ENCODE measurements around the gene KCNQ1. TPM values are rescaled to one million over a fixed set of nuclear protein-coding genes. Genes with fewer than 3 reads are reported as not detected.

Gene KCNQ1
- polyA plus RNA-seq, 1 donor from 2014 or later, result not detected

- no peaks in the 10 kb centered on the region for H4K20me1 ChIP-seq (ENCODE audit: insufficient read depth)
- no peaks in the 10 kb centered on the region for H3K36me3 ChIP-seq (ENCODE audit: insufficient read depth, low read length)
- H3K79me2 ChIP-seq (replicated peaks; ENCODE audit: insufficient read depth, low read length), result no peaks in the 10 kb centered on the region
- no peak overlapping the region for H3K9ac ChIP-seq (ENCODE audit: low read length)
- no peak overlapping the region for H3K27ac ChIP-seq (ENCODE audit: low read length)
- no peak overlapping the region for H2AFZ ChIP-seq (ENCODE audit: low read depth, low read length)
- H3F3A ChIP-seq (ENCODE audit: insufficient read depth, low read length, poor library complexity, severe bottlenecking), result no peaks in the 10 kb centered on the region
- H3K4me3 ChIP-seq (ENCODE audit: low read length), result no peak overlapping the region
- TF ChIP-seq TAF1 (IDR thresholded peaks at IDR 0.05; ENCODE audit: low read depth) (no peak), MXI1 (conservative IDR thresholded peaks at IDR 0.05; ENCODE audit: poor library complexity, severe bottlenecking) (no peak), EZH2 (IDR thresholded peaks at IDR 0.05; ENCODE audit: borderline replicate concordance, insufficient read depth, low read length, poor library complexity, severe bottlenecking) (no peak), POLR2AphosphoS5 (IDR thresholded peaks at IDR 0.05) (no peak), RAD21 (conservative IDR thresholded peaks at IDR 0.05) (no peak), SMC3 (conservative IDR thresholded peaks at IDR 0.05; ENCODE audit: poor library complexity) (no peak), EP300 (conservative IDR thresholded peaks at IDR 0.05; ENCODE audit: poor library complexity, severe bottlenecking) (no peak), CTCF (IDR thresholded peaks at IDR 0.05; ENCODE audit: poor library complexity, severe bottlenecking) (no peak)
- TF ChIP-seq, protein P1, sequence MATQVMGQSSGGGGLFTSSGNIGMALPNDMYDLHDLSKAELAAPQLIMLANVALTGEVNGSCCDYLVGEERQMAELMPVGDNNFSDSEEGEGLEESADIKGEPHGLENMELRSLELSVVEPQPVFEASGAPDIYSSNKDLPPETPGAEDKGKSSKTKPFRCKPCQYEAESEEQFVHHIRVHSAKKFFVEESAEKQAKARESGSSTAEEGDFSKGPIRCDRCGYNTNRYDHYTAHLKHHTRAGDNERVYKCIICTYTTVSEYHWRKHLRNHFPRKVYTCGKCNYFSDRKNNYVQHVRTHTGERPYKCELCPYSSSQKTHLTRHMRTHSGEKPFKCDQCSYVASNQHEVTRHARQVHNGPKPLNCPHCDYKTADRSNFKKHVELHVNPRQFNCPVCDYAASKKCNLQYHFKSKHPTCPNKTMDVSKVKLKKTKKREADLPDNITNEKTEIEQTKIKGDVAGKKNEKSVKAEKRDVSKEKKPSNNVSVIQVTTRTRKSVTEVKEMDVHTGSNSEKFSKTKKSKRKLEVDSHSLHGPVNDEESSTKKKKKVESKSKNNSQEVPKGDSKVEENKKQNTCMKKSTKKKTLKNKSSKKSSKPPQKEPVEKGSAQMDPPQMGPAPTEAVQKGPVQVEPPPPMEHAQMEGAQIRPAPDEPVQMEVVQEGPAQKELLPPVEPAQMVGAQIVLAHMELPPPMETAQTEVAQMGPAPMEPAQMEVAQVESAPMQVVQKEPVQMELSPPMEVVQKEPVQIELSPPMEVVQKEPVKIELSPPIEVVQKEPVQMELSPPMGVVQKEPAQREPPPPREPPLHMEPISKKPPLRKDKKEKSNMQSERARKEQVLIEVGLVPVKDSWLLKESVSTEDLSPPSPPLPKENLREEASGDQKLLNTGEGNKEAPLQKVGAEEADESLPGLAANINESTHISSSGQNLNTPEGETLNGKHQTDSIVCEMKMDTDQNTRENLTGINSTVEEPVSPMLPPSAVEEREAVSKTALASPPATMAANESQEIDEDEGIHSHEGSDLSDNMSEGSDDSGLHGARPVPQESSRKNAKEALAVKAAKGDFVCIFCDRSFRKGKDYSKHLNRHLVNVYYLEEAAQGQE (IDR thresholded peaks at IDR 0.05; ENCODE audit: borderline replicate concordance), result no peak
- no peak overlapping the region for H3K4me2 ChIP-seq (ENCODE audit: low read length)
- H3K9me2 ChIP-seq (ENCODE audit: insufficient read depth, low read length), result no peaks in the 10 kb centered on the region
- H3K9me3 ChIP-seq (ENCODE audit: low read length), result no peaks in the 10 kb centered on the region
- no peaks in the 10 kb centered on the region for H3K27me3 ChIP-seq (ENCODE audit: insufficient read depth, low read depth, low read length)
Measured at GRCh38 chr11:2558861-2559526, 114.2 kb downstream of the KCNQ1 start.

DNA sequence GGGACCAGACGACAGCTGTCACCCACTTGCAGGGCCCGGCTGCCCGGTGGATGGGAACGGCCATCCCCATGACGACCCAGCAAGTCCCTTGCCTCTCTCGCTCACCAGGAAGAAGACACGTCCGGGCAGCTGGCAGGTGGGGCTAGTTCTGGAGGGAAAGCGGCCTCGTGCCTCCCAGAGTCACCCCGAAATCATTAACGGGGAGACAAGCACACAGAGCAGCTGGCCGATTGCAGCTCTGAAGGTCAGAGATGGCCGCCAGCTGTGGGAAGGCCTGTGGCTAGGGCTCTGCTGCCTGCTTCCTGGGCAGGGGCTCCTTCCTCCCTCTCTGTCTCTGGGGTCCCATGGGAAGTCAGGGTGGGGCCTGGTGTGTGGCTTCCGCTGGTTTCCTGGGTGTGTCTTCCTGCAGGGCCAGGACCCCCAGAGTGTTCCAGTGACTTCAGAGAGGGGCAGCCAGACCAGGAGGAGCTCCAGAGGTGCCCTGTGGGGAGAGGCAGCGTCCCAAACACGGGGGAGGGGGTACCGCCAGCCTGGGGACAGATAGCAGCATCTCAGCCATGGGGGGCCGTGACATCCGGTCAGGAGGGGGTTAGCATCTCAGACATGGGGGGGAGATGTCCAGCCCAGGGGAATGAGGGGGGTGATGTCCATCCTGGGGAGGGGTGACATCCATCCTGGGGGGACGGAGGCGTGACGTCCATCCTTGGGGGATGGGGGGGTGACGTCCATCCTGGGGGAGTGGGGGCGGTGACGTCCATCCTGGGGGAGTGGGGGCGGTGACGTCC is 114.9 kb downstream of the KCNQ1 start:
- TF ChIP-seq TAF1 (IDR thresholded peaks at IDR 0.05; ENCODE audit: low read depth), result no peak
- no peaks in the 10 kb centered on the region for H3K9me3 ChIP-seq (ENCODE audit: low read length)
- H3K27me3 ChIP-seq (ENCODE audit: insufficient read depth, low read depth, low read length), result no peaks in the 10 kb centered on the region
- no peaks in the 10 kb centered on the region for H3K36me3 ChIP-seq (ENCODE audit: insufficient read depth, low read length)
- H3F3A ChIP-seq (ENCODE audit: insufficient read depth, low read length, poor library complexity, severe bottlenecking), result no peaks in the 10 kb centered on the region
- H3K79me2 ChIP-seq (replicated peaks; ENCODE audit: insufficient read depth, low read length), result no peaks in the 10 kb centered on the region
- no peak overlapping the region for H3K4me3 ChIP-seq (ENCODE audit: low read length)
- no peak overlapping the region for H3K4me2 ChIP-seq (ENCODE audit: low read length)
- no peaks in the 10 kb centered on the region for H3K9me2 ChIP-seq (ENCODE audit: insufficient read depth, low read length)
- H3K9ac ChIP-seq (ENCODE audit: low read length), result no peak overlapping the region
- H2AFZ ChIP-seq (ENCODE audit: low read depth, low read length), result no peak overlapping the region
- H3K27ac ChIP-seq (ENCODE audit: low read length), result no peak overlapping the region
- no peaks in the 10 kb centered on the region for H4K20me1 ChIP-seq (ENCODE audit: insufficient read depth)

All from neural cell (in vitro differentiated cells).